Loucy (cell line): ENCODE results near the gene AGGF1.

ENCODE experiments used
- H2AFZ ChIP-seq: fragments of 200-600 bp; sonication (generic); 2 replicates; pipeline ENCODE4 v1.6.0; 2016; ENCODE audit warnings: antibody characterized with exemption, mild to moderate bottlenecking, low read length, moderate library complexity
- H3F3A ChIP-seq: fragments of 200-600 bp; 2 replicates; pipeline ENCODE4 v1.6.0; 2016; ENCODE audit warnings: antibody characterized with exemption, low read depth, mild to moderate bottlenecking
- H3K27me3 ChIP-seq: fragments of 200-600 bp; sonication (generic); 2 replicates; pipeline ENCODE4 v1.6.1; 2014; ENCODE audit warnings: low read length, mild to moderate bottlenecking; ENCODE audit not compliant: insufficient read depth, poor library complexity, severe bottlenecking
- H3K36me3 ChIP-seq: fragments of 200-600 bp; sonication (generic); 2 replicates; pipeline ENCODE4 v1.6.1; 2016; ENCODE audit warnings: low read length; ENCODE audit not compliant: insufficient read depth
- H3K4me1 ChIP-seq: fragments of 200-600 bp; sonication (generic); 2 replicates; pipeline ENCODE4 v1.5.1; 2014; ENCODE audit warnings: low read length, mild to moderate bottlenecking; ENCODE audit not compliant: insufficient read depth, poor library complexity, severe bottlenecking
- H3K4me2 ChIP-seq: fragments of 200-600 bp; sonication (generic); 2 replicates; pipeline ENCODE4 v1.6.0; 2014; ENCODE audit warnings: antibody characterized with exemption, low read length, low read depth, mild to moderate bottlenecking; ENCODE audit not compliant: poor library complexity, severe bottlenecking
- H3K4me3 ChIP-seq: fragments of 200-600 bp; sonication (generic); 2 replicates; pipeline ENCODE4 v1.5.1; 2014; ENCODE audit warnings: low read length, mild to moderate bottlenecking, mixed read lengths; ENCODE audit not compliant: poor library complexity, severe bottlenecking
- H3K79me2 ChIP-seq: fragments of 200-600 bp; sonication (generic); 2 replicates; pipeline ENCODE4 v1.6.1; 2014; ENCODE audit warnings: low read length; ENCODE audit not compliant: insufficient read depth
- H3K9ac ChIP-seq: fragments of 200-600 bp; sonication (generic); 2 replicates; pipeline ENCODE4 v1.6.0; 2014; ENCODE audit warnings: mild to moderate bottlenecking, low read depth, low read length, moderate library complexity; ENCODE audit not compliant: poor library complexity, severe bottlenecking
- H3K9me2 ChIP-seq: fragments of 200-600 bp; sonication (generic); replicated peaks from 2 replicates; pipeline ENCODE4 v1.6.1; 2016; ENCODE audit warnings: low read depth, low read length, mixed read lengths
- H3K9me3 ChIP-seq: fragments of 200-600 bp; sonication (generic); 2 replicates; pipeline ENCODE4 v1.6.1; 2014; ENCODE audit warnings: mild to moderate bottlenecking, antibody characterized with exemption, low read length, low read depth; ENCODE audit not compliant: insufficient read depth
- H4K20me1 ChIP-seq: fragments of 200-600 bp; sonication (generic); 2 replicates; pipeline ENCODE4 v1.6.0; 2014; ENCODE audit warnings: antibody characterized with exemption, low read length, mild to moderate bottlenecking; ENCODE audit not compliant: insufficient read depth, poor library complexity, severe bottlenecking
- CTCF ChIP-seq: fragments of 200-600 bp; sonication (generic); conservative IDR thresholded peaks from 2 replicates; pipeline ENCODE4 v1.5.1; 2014; ENCODE audit warnings: mild to moderate bottlenecking, antibody characterized with exemption, low read length
- EZH2phosphoT487 ChIP-seq: fragments of 200-600 bp; IDR thresholded peaks from 2 replicates; pipeline ENCODE4 v1.6.1; 2018; ENCODE audit warnings: antibody characterized with exemption, mild to moderate bottlenecking, moderate library complexity, borderline replicate concordance

The AGGF1 gene

GRCh38 chr5:77035950-77036349 is 5.7 kb downstream of the AGGF1 start:
- Histone ChIP-seq H3K9me2 (no peaks in the 10 kb centered on the region), H3K4me3 (no peak overlapping the region), H3K79me2 (peaks cover 17% of the 10 kb centered on the region), H3K27me3 (no peaks in the 10 kb centered on the region), H3K36me3 (peaks cover 43% of the 10 kb centered on the region), H3K9me3 (no peaks in the 10 kb centered on the region), H4K20me1 (peaks cover 13% of the 10 kb centered on the region), H3F3A (no peaks in the 10 kb centered on the region), H3K4me1 (peaks cover 37% of the 10 kb centered on the region), H3K9ac (no peak overlapping the region), H2AFZ (no peak overlapping the region), H3K4me2 (no peak overlapping the region)
- no peak for TF ChIP-seq CTCF
- TF ChIP-seq EZH2phosphoT487: no peak

- Histone ChIP-seq H2AFZ (no peak overlapping the region), H3K79me2 (no peaks in the 10 kb centered on the region), H3K9me3 (no peaks in the 10 kb centered on the region), H3K4me3 (no peak overlapping the region), H3F3A (no peaks in the 10 kb centered on the region), H3K9me2 (no peaks in the 10 kb centered on the region), H3K4me1 (no peaks in the 10 kb centered on the region), H3K36me3 (peaks cover 40% of the 10 kb centered on the region; the same call in 1 of the 2 replicates), H4K20me1 (no peaks in the 10 kb centered on the region), H3K9ac (no peak overlapping the region), H3K4me2 (no peak overlapping the region), H3K27me3 (no peaks in the 10 kb centered on the region)
- TF ChIP-seq CTCF (no peak), EZH2phosphoT487 (no peak)
These were observed 16.3 kb downstream of the AGGF1 start for GRCh38 chr5:77046416-77047073.

- H2AFZ ChIP-seq: no peak overlapping the region
- H3K4me1 ChIP-seq: peaks cover 9% of the 10 kb centered on the region
- no peaks in the 10 kb centered on the region for H3K9me3 ChIP-seq
- no peaks in the 10 kb centered on the region for H3K9me2 ChIP-seq
- H3K4me3 ChIP-seq: no peak overlapping the region
- no peaks in the 10 kb centered on the region for H3F3A ChIP-seq
- no peak overlapping the region for H3K4me2 ChIP-seq
- no peaks in the 10 kb centered on the region for H4K20me1 ChIP-seq
- TF ChIP-seq EZH2phosphoT487: no peak
- TF ChIP-seq CTCF: peak; percentile 35
- no peaks in the 10 kb centered on the region for H3K79me2 ChIP-seq
- peaks cover 66% of the 10 kb centered on the region for H3K36me3 ChIP-seq
- H3K9ac ChIP-seq: no peak overlapping the region
- no peaks in the 10 kb centered on the region for H3K27me3 ChIP-seq
These were observed 33.8 kb downstream of the AGGF1 start for GRCh38 chr5:77064040-77064439.
